ENCODE measurements around the gene TCF7L2. TPM values are rescaled to one million over a fixed set of nuclear protein-coding genes. Genes with fewer than 3 reads are reported as not detected.
A peak's percentile ranks its signal among the peaks of the same experiment; 100 is the strongest.

Gene TCF7L2
- total and polyA plus RNA-seq, 9 of the 15 experiments (the other 6 are each of a cell fraction or from before 2014, with no cell fraction given) = 0.32 to 2.8 (median 0.92) TPM

DNA sequence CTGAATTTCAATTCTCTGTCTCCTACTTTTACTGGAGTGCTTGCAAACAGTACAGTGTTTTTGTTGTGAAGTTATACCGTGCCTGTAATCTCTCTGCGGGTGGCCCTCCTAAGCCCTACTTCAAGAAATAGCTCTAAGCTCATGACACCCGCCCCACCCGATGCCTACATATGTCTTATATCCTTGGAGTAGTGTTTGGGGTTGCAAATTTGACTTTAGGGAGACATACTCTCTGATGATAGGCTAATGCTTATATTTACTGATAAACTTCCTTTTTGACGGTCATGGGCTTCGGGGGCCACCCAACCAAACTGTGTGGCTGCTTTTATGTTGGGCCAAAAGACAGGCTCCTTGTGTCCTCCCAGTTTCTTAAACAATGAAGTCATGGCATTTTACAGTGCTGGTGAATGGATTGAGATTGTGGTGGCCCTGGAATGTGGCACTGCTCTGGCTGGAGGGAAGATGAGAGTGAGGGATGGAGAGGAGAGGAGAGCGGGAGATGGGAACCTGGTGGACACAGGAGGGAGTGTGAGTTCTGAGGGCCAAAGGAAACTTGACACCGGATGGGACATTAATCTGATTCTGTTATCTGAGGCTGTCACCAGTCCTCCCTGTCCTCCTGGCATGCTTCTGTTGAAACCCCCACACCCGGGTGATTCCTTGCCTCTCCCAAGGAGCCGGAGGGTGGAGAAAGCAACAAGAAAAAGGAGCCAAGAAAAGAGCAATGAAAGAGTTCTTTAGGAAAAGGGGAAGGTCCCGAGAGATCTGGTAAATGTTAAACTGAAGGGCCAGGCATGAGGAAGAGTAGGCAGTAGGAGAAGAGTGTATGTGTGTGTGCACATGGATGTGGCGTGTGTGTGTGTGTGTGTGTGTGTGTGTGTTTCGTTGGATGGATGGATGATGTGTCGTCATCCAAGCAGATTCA, 113.3 kb downstream of the TCF7L2 start (continued):
- TF ChIP-seq, protein P1, sequence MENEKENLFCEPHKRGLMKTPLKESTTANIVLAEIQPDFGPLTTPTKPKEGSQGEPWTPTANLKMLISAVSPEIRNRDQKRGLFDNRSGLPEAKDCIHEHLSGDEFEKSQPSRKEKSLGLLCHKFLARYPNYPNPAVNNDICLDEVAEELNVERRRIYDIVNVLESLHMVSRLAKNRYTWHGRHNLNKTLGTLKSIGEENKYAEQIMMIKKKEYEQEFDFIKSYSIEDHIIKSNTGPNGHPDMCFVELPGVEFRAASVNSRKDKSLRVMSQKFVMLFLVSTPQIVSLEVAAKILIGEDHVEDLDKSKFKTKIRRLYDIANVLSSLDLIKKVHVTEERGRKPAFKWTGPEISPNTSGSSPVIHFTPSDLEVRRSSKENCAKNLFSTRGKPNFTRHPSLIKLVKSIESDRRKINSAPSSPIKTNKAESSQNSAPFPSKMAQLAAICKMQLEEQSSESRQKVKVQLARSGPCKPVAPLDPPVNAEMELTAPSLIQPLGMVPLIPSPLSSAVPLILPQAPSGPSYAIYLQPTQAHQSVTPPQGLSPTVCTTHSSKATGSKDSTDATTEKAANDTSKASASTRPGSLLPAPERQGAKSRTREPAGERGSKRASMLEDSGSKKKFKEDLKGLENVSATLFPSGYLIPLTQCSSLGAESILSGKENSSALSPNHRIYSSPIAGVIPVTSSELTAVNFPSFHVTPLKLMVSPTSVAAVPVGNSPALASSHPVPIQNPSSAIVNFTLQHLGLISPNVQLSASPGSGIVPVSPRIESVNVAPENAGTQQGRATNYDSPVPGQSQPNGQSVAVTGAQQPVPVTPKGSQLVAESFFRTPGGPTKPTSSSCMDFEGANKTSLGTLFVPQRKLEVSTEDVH (IDR thresholded peaks at IDR 0.05; ENCODE audit: low read depth, partially characterized antibody) = peak; percentile 46
- TF ChIP-seq HSF4 (CRISPR knock-in tag; IDR thresholded peaks at IDR 0.05; ENCODE audit: borderline replicate concordance) = no peak
- TF ChIP-seq ATF7 (IDR thresholded peaks at IDR 0.05) = peak; percentile 71
- TF ChIP-seq ELF2 (CRISPR knock-in tag; IDR thresholded peaks at IDR 0.05) = no peak
- no peak for TF ChIP-seq HNRNPH1 (optimal IDR thresholded peaks at IDR 0.05; ENCODE audit: low read depth, low read length)
- 0 out of 4 replicates have a peak, but pooled peaks of 1 of the 2 experiments have one; percentile 52 for TF ChIP-seq FOXK2 (conservative IDR thresholded peaks at IDR 0.05 in 1 of 2, IDR thresholded peaks at IDR 0.05 in 1 of 2; ENCODE audit: low read depth in 2 of 2)
- TF ChIP-seq, protein P2, sequence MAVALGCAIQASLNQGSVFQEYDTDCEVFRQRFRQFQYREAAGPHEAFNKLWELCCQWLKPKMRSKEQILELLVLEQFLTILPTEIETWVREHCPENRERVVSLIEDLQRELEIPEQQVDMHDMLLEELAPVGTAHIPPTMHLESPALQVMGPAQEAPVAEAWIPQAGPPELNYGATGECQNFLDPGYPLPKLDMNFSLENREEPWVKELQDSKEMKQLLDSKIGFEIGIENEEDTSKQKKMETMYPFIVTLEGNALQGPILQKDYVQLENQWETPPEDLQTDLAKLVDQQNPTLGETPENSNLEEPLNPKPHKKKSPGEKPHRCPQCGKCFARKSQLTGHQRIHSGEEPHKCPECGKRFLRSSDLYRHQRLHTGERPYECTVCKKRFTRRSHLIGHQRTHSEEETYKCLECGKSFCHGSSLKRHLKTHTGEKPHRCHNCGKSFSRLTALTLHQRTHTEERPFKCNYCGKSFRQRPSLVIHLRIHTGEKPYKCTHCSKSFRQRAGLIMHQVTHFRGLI (CRISPR knock-in tag; IDR thresholded peaks at IDR 0.05) = no peak
- TF ChIP-seq SREBF1 (IDR thresholded peaks at IDR 0.05; ENCODE audit: borderline replicate concordance, low read depth, low read length) = no peak
- 0 out of 2 replicates have a peak, but pooled peaks have one; percentile 20 for TF ChIP-seq RBFOX2 (IDR thresholded peaks at IDR 0.05; ENCODE audit: low read depth, low read length)
- TF ChIP-seq POLR3G (IDR thresholded peaks at IDR 0.05; ENCODE audit: extremely low read depth, insufficient read length, insufficient replicate concordance) = no peak
- TF ChIP-seq SETDB1 (IDR thresholded peaks at IDR 0.05; ENCODE audit: low read length) = no peak
- TF ChIP-seq GATAD2B (IDR thresholded peaks at IDR 0.05; ENCODE audit: borderline replicate concordance) = no peak; the same call in 1 of the 2 replicates
- no peak for TF ChIP-seq GABPB2 (CRISPR knock-in tag; conservative IDR thresholded peaks at IDR 0.05)
- TF ChIP-seq HNRNPUL1 (IDR thresholded peaks at IDR 0.05; ENCODE audit: low read length) = no peak
- TF ChIP-seq PHB2 (IDR thresholded peaks at IDR 0.05; ENCODE audit: low read depth) = no peak
- TF ChIP-seq ZNF24 (IDR thresholded peaks at IDR 0.05) = no peak
- no peak for TF ChIP-seq ZNF143 (CRISPR knock-in tag; IDR thresholded peaks at IDR 0.05)
- TF ChIP-seq TAF7 (tag; IDR thresholded peaks at IDR 0.05) = no peak
- TF ChIP-seq ZEB2 (IDR thresholded peaks at IDR 0.05) = 0 out of 2 replicates have a peak, but pooled peaks have one; percentile 27
- TF ChIP-seq, protein P3, sequence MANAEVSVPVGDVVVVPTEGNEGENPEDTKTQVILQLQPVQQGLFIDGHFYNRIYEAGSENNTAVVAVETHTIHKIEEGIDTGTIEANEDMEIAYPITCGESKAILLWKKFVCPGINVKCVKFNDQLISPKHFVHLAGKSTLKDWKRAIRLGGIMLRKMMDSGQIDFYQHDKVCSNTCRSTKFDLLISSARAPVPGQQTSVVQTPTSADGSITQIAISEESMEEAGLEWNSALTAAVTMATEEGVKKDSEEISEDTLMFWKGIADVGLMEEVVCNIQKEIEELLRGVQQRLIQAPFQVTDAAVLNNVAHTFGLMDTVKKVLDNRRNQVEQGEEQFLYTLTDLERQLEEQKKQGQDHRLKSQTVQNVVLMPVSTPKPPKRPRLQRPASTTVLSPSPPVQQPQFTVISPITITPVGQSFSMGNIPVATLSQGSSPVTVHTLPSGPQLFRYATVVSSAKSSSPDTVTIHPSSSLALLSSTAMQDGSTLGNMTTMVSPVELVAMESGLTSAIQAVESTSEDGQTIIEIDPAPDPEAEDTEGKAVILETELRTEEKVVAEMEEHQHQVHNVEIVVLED (CRISPR knock-in tag; IDR thresholded peaks at IDR 0.05) = no peak
- TF ChIP-seq SMARCA5 (IDR thresholded peaks at IDR 0.05) = peak; percentile 62; the same call in 1 of the 2 replicates
- TF ChIP-seq PHTF2 (CRISPR knock-in tag; IDR thresholded peaks at IDR 0.05) = no peak
